ENCODE data around the gene HPCAL1. TPM values are rescaled to one million over a fixed set of nuclear protein-coding genes. Genes with fewer than 3 reads are reported as not detected.

Gene HPCAL1
- total and polyA plus RNA-seq, 2 donors (not counting 1 experiment from before 2014, with no cell fraction given) = 60.3 to 65.1 TPM

- H3K9me3 ChIP-seq (ENCODE audit: control extremely low read depth in 1 of 3, control insufficient read depth in 2 of 3, insufficient read depth in 1 of 3, low read length in 2 of 3) = no peaks in the 10 kb centered on the region
- intact Hi-C loops (cut with micrococcal nuclease) = no loop called here
- H4K20me1 ChIP-seq (ENCODE audit: control insufficient read depth, insufficient read depth, low read length, poor library complexity, severe bottlenecking) = peaks cover 13% of the 10 kb centered on the region
- peaks cover 46 to 64% of the 10 kb centered on the region in 2 donors for H3K4me1 ChIP-seq (ENCODE audit: control insufficient read depth in 2 of 2, insufficient read depth in 2 of 2, low read length in 2 of 2)
- peak overlapping the region in 1 of 2 donors; percentile 28 for H3K27ac ChIP-seq (ENCODE audit: low read length in 2 of 2)
- no peak overlapping the region for H2AFZ ChIP-seq (ENCODE audit: insufficient read depth, low read depth, low read length, poor library complexity, severe bottlenecking)
- Mint-ChIP-seq H3K4me3 (no peak overlapping the region), H3K27ac (peak overlapping the region; percentile 94), H3K4me1 (peaks cover 73% of the 10 kb centered on the region), H3K9me3 (ENCODE audit: insufficient read depth) (no peaks in the 10 kb centered on the region), H3K27me3 (no peaks in the 10 kb centered on the region)
- TF ChIP-seq, protein P1, sequence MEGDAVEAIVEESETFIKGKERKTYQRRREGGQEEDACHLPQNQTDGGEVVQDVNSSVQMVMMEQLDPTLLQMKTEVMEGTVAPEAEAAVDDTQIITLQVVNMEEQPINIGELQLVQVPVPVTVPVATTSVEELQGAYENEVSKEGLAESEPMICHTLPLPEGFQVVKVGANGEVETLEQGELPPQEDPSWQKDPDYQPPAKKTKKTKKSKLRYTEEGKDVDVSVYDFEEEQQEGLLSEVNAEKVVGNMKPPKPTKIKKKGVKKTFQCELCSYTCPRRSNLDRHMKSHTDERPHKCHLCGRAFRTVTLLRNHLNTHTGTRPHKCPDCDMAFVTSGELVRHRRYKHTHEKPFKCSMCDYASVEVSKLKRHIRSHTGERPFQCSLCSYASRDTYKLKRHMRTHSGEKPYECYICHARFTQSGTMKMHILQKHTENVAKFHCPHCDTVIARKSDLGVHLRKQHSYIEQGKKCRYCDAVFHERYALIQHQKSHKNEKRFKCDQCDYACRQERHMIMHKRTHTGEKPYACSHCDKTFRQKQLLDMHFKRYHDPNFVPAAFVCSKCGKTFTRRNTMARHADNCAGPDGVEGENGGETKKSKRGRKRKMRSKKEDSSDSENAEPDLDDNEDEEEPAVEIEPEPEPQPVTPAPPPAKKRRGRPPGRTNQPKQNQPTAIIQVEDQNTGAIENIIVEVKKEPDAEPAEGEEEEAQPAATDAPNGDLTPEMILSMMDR (IDR thresholded peaks at IDR 0.05) = no peak
- no peak for TF ChIP-seq EZH2 (IDR thresholded peaks at IDR 0.05; ENCODE audit: borderline replicate concordance, insufficient read depth, low read depth, low read length, poor library complexity, severe bottlenecking)
- H3K79me2 ChIP-seq (ENCODE audit: control insufficient read depth, insufficient read depth, low read length) = peaks cover 77% of the 10 kb centered on the region
- ChIA-PET POLR2A (interaction anchor here (0.7 to 0.9 kb wide), 2 partner anchors 35 to 62 kb away, joined by 3 to 8 read pairs; no protein-coding TSS in a partner anchor), CTCF (interaction anchor here (3.1 kb wide), 1 partner anchor 71 kb away, joined by 19 read pairs; the partner anchor contains the start of gene HPCAL1)
- H3K4me3 ChIP-seq (ENCODE audit: control extremely low read depth in 1 of 5, extremely low read depth in 1 of 5, insufficient read depth in 1 of 5, low read depth in 2 of 5, low read length in 4 of 5) = no peak overlapping the region
- DNase-seq = no peak
- H3K27me3 ChIP-seq (replicated peaks in 1 of 4; ENCODE audit: control extremely low read depth in 1 of 4, control insufficient read depth in 3 of 4, insufficient read depth in 4 of 4, low read length in 3 of 4) = no peaks in the 10 kb centered on the region
- no peak for ATAC-seq (ENCODE audit: low read depth)
- H3K9ac ChIP-seq (ENCODE audit: low read length) = no peak overlapping the region
- H3K4me2 ChIP-seq (replicated peaks; ENCODE audit: low read depth, low read length, poor library complexity, severe bottlenecking) = peak overlapping the region; percentile 6
- WGBS (ENCODE audit: insufficient coverage) = 35% methylated on average over 5 of the region's 10 CpGs
- H3K36me3 ChIP-seq (replicated peaks in 1 of 2; ENCODE audit: control extremely low read depth in 1 of 2, control insufficient read depth in 1 of 2, extremely low read depth in 1 of 2, insufficient read depth in 2 of 2, low read length in 1 of 2) = peaks cover 0 to 2% of the 10 kb centered on the region in 2 experiments
Observed at GRCh38 chr2:10373931-10374330, 71.2 kb downstream of the HPCAL1 start.

DNA sequence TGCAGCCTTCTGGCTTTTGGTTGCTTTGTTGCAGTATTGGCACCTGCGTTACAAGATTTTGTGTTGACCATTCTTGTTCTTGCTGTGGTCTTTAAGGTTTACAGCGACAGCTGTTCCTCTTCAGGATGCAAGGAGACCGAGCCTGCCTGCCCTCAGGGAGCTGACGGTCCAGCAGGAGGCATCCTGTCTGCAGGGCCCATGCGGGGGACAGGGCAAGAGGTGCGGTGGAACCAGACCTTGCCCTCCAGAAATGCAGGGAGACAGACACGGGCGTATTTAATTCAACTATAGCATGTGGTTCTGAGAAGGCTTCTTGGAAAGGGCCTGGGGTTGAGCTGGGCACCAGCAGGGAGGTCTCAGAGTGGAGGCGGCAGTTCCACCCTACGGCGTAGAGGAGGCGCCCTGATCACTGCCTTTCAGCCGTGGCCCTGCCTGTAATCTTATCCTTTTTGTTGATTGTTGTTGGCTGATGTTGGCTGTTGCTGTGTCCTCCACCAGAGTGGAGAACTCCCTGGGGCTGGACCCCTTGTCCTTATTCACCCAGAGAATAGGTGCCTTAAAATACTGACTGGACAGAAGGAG lies 71.7 kb downstream of the HPCAL1 start:
- no peak for ATAC-seq (ENCODE audit: low read depth)
- H3K27ac ChIP-seq (ENCODE audit: low read length in 2 of 2) = peak overlapping the region; percentile 73 to 82
- POLR2A ChIA-PET = interaction anchor here (0.7 to 0.9 kb wide), 3 partner anchors 9 to 61 kb away, joined by 3 to 8 read pairs (median 3); no protein-coding TSS in a partner anchor

More for the DNA sequence above, 71.7 kb downstream of the HPCAL1 start:
- H3K27ac Mint-ChIP-seq = peak overlapping the region; percentile 94
- CTCF ChIA-PET = interaction anchor here (0.6 to 3.1 kb wide), 3 partner anchors 17 to 72 kb away, joined by 3 to 19 read pairs (median 19); partner anchors contain the start of gene HPCAL1
- peaks cover 74% of the 10 kb centered on the region for H3K4me1 Mint-ChIP-seq
- Histone ChIP-seq H3K36me3 (replicated peaks in 1 of 2; ENCODE audit: control extremely low read depth in 1 of 2, control insufficient read depth in 1 of 2, extremely low read depth in 1 of 2, insufficient read depth in 2 of 2, low read length in 1 of 2) (peaks cover 0 to 2% of the 10 kb centered on the region in 2 experiments), H2AFZ (ENCODE audit: insufficient read depth, low read depth, low read length, poor library complexity, severe bottlenecking) (no peak overlapping the region), H3K9me3 (ENCODE audit: control extremely low read depth in 1 of 3, control insufficient read depth in 2 of 3, insufficient read depth in 1 of 3, low read length in 2 of 3) (no peaks in the 10 kb centered on the region), H3K4me2 (replicated peaks; ENCODE audit: low read depth, low read length, poor library complexity, severe bottlenecking) (peak overlapping the region; percentile 74), H3K27me3 (replicated peaks in 1 of 4; ENCODE audit: control extremely low read depth in 1 of 4, control insufficient read depth in 3 of 4, insufficient read depth in 4 of 4, low read length in 3 of 4) (no peaks in the 10 kb centered on the region), H3K79me2 (ENCODE audit: control insufficient read depth, insufficient read depth, low read length) (peaks cover 77% of the 10 kb centered on the region), H3K9ac (ENCODE audit: low read length) (no peak overlapping the region), H3K4me1 (ENCODE audit: control insufficient read depth in 2 of 2, insufficient read depth in 2 of 2, low read length in 2 of 2) (peaks cover 52 to 69% of the 10 kb centered on the region in 2 donors), H3K4me3 (ENCODE audit: control extremely low read depth in 1 of 5, extremely low read depth in 1 of 5, insufficient read depth in 1 of 5, low read depth in 2 of 5, low read length in 4 of 5) (no peak overlapping the region), H4K20me1 (ENCODE audit: control insufficient read depth, insufficient read depth, low read length, poor library complexity, severe bottlenecking) (peaks cover 13% of the 10 kb centered on the region)
- no peak for TF ChIP-seq EZH2 (IDR thresholded peaks at IDR 0.05; ENCODE audit: borderline replicate concordance, insufficient read depth, low read depth, low read length, poor library complexity, severe bottlenecking)
- TF ChIP-seq, protein P1 (IDR thresholded peaks at IDR 0.05) = no peak
- no peak for DNase-seq
- intact Hi-C loops (cut with micrococcal nuclease) = no loop called here
- H3K4me3 Mint-ChIP-seq = no peak overlapping the region
- H3K27me3 Mint-ChIP-seq = no peaks in the 10 kb centered on the region
- WGBS (ENCODE audit: insufficient coverage) = 97% methylated on average over 13 of the region's 13 CpGs
- H3K9me3 Mint-ChIP-seq (ENCODE audit: insufficient read depth) = no peaks in the 10 kb centered on the region
